HEK293T (cell line): ENCODE data around the gene EPHB1.

Experiments
- ARNT ChIP-seq: fragments of 450-650 bp; IDR thresholded peaks from 2 replicates; pipeline ENCODE4 v1.6.1; 2017; ENCODE audit warnings: mild to moderate bottlenecking
- CTBP1 ChIP-seq: fragments of 450-650 bp; IDR thresholded peaks from 2 replicates; pipeline ENCODE4 v1.6.1; 2016; ENCODE audit warnings: borderline replicate concordance
- ELF4 ChIP-seq: fragments of 450-650 bp; IDR thresholded peaks from 2 replicates; pipeline ENCODE4 v1.6.1; 2017; ENCODE audit warnings: antibody characterized with exemption
- FOXA1 ChIP-seq: fragments of 450-650 bp; IDR thresholded peaks from 2 replicates; pipeline ENCODE4 v1.6.1; 2016; ENCODE audit warnings: mild to moderate bottlenecking
- FOXM1 ChIP-seq: fragments of 450-650 bp; IDR thresholded peaks from 2 replicates; pipeline ENCODE4 v1.6.1; 2017; ENCODE audit warnings: mild to moderate bottlenecking, borderline replicate concordance
- HDGF ChIP-seq: fragments of 450-650 bp; IDR thresholded peaks from 2 replicates; pipeline ENCODE4 v1.6.1; 2017; ENCODE audit warnings: antibody characterized with exemption, borderline replicate concordance
- NFRKB ChIP-seq: fragments of 450-650 bp; IDR thresholded peaks from 2 replicates; pipeline ENCODE4 v1.6.1; 2016; ENCODE audit warnings: mild to moderate bottlenecking, moderate library complexity
- SP1 ChIP-seq: fragments of 450-650 bp; IDR thresholded peaks from 2 replicates; pipeline ENCODE4 v1.6.1; 2017
- SUZ12 ChIP-seq: fragments of 450-650 bp; IDR thresholded peaks from 2 replicates; pipeline ENCODE4 v1.6.1; 2016; ENCODE audit warnings: mild to moderate bottlenecking
- TF ChIP-seq, protein P1 (sequence below): fragments of 450-650 bp; IDR thresholded peaks from 2 replicates; pipeline ENCODE4 v1.6.1; 2016

DNA sequence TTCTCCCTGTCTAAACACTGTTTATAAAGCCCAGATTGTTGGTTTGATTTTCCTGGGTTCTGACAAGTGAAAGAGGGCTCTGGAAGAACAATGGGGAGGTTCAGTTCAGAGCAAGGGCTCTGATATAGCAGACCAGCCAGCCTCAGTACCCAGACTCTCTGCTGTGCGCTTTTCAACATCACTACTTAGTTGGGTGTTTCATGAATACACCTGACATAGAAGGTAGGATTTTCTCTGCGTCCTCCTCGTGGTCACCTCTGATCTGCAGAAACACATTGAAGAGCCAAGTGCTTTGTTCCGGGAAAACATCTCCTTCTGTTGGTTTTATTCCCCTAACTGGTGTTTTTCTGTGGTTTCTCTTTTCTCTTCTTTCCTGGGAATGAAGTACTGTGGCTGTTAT lies 99.5 kb downstream of the EPHB1 start:
- TF ChIP-seq HDGF (no peak), SUZ12 (no peak), FOXA1 (no peak), FOXM1 (no peak), CTBP1 (no peak), NFRKB (no peak), ARNT (no peak), ELF4 (no peak), SP1 (no peak)
- TF ChIP-seq, protein P1, sequence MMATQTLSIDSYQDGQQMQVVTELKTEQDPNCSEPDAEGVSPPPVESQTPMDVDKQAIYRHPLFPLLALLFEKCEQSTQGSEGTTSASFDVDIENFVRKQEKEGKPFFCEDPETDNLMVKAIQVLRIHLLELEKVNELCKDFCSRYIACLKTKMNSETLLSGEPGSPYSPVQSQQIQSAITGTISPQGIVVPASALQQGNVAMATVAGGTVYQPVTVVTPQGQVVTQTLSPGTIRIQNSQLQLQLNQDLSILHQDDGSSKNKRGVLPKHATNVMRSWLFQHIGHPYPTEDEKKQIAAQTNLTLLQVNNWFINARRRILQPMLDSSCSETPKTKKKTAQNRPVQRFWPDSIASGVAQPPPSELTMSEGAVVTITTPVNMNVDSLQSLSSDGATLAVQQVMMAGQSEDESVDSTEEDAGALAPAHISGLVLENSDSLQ, result no peak
